PC-9 (cell line): ENCODE data around the gene ADARB2.

Experiments
- EZH2 ChIP-seq: fragments of 200-600 bp; sonication (generic); IDR thresholded peaks from 2 replicates; pipeline ENCODE4 v1.8.0; 2017; ENCODE audit warnings: antibody characterized with exemption, low read depth
- TF ChIP-seq, protein P1 (sequence below): fragments of 200-600 bp; sonication (generic); conservative IDR thresholded peaks from 2 replicates; pipeline ENCODE4 v1.6.1; 2017; ENCODE audit warnings: mixed run types, antibody characterized with exemption, mild to moderate bottlenecking, moderate library complexity

DNA sequence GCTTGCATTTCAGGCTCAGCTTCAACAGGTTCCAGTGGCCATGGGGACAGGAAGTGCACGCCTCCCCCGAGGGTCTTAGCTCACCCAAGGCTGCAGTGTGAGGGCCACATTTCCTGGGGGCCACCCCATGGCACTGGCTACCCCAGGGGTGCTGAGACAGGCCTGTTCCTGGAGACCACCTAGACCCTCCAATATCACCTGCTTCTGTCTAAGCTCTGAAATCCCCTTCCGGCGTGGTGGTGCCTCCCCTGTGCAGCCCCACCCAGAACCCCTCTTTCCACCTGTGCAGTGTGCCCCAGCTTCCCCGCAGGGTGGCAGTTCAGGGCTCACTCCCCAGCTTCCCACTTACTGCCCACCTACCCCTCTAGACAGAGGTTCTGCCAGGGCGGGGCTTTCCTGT is 83.1 kb downstream of the ADARB2 start:
- TF ChIP-seq, protein P1, sequence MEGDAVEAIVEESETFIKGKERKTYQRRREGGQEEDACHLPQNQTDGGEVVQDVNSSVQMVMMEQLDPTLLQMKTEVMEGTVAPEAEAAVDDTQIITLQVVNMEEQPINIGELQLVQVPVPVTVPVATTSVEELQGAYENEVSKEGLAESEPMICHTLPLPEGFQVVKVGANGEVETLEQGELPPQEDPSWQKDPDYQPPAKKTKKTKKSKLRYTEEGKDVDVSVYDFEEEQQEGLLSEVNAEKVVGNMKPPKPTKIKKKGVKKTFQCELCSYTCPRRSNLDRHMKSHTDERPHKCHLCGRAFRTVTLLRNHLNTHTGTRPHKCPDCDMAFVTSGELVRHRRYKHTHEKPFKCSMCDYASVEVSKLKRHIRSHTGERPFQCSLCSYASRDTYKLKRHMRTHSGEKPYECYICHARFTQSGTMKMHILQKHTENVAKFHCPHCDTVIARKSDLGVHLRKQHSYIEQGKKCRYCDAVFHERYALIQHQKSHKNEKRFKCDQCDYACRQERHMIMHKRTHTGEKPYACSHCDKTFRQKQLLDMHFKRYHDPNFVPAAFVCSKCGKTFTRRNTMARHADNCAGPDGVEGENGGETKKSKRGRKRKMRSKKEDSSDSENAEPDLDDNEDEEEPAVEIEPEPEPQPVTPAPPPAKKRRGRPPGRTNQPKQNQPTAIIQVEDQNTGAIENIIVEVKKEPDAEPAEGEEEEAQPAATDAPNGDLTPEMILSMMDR = no peak
- no peak for TF ChIP-seq EZH2
